ENCODE measurements around the gene TBC1D22A. TPM values are rescaled to one million over a fixed set of nuclear protein-coding genes. Genes with fewer than 3 reads are reported as not detected.

TBC1D22A gene
- total RNA-seq, 1 donor from 2014 or later = 18.9 TPM

DNA sequence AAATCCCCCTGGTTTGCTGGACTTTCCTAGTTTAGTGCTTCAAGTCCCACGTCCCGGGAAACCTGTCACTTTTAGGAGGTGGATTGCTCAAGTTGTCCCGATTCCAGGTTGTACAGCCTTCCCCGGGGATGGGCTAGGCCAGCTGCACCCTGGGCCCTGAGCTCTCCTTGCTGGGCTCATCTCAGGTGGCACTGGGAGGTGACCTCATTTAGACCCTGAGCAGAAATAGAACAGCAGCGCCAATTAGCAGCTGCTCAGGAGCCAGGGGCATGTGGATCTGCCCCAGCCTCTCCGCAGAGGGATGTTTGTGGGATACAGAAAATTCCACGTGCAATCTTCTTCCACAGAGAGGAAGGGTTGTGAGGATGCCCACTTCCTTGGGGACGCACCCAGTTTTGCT is 14.8 kb upstream of the TBC1D22A start:
- no peak for TF ChIP-seq CTCF (IDR thresholded peaks at IDR 0.05)
- peaks cover 21% of the 10 kb centered on the region for H3K4me1 Mint-ChIP-seq (ENCODE audit: low read depth)
- H3K27ac Mint-ChIP-seq (ENCODE audit: unreplicated experiment) = no peak overlapping the region
- no peaks in the 10 kb centered on the region for H3K9me3 Mint-ChIP-seq (ENCODE audit: low read depth)
- H3K27me3 Mint-ChIP-seq (ENCODE audit: low read depth) = peaks cover 6% of the 10 kb centered on the region
- no peaks in the 10 kb centered on the region for H3K36me3 Mint-ChIP-seq (ENCODE audit: low read depth)
- DNase-seq (ENCODE audit: low spot score) = no peak
- no peak overlapping the region for H3K4me3 Mint-ChIP-seq (ENCODE audit: unreplicated experiment)

DNA sequence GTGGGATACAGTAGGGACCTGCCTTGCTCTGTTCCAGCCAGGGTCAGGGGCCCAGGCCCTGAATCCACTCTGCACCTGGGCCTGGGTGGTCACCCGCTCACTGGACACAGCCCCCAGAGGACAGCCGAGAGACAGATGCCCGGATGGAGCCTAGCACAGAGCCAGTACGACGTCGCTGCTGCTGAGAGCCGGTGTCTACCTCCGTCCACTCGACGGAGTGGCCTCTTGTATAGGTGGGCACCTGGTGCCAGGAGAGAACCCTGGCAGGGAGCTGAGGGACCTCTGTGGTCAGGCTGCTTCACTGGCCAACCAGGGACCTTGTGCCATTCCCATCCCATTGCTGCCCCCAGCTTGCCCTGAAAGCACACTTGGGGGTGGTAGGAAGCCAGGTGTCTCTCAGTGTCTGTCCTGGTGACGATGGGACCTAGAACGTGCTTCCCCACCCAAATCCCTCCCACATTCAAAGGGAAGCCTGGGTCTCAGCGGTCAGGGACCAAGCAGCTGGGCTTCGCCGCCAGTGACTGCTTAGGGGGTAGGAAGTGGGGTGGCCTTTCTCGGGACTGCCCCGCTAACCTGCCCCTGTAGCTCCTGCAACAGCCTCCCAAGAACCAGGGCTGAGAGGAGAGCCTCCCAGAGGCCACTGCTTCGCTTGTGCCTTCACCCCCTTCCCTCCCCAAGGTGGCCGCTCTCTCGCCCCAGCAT is 14.1 kb upstream of the TBC1D22A start:
- no peak for DNase-seq (ENCODE audit: low spot score)
- H3K36me3 Mint-ChIP-seq (ENCODE audit: low read depth) = no peaks in the 10 kb centered on the region
- no peak for TF ChIP-seq CTCF (IDR thresholded peaks at IDR 0.05)
- H3K4me1 Mint-ChIP-seq (ENCODE audit: low read depth) = peaks cover 24% of the 10 kb centered on the region
- H3K9me3 Mint-ChIP-seq (ENCODE audit: low read depth) = no peaks in the 10 kb centered on the region
- no peak overlapping the region for H3K27ac Mint-ChIP-seq (ENCODE audit: unreplicated experiment)
- H3K27me3 Mint-ChIP-seq (ENCODE audit: low read depth) = peaks cover 6% of the 10 kb centered on the region
- H3K4me3 Mint-ChIP-seq (ENCODE audit: unreplicated experiment) = no peak overlapping the region

DNA sequence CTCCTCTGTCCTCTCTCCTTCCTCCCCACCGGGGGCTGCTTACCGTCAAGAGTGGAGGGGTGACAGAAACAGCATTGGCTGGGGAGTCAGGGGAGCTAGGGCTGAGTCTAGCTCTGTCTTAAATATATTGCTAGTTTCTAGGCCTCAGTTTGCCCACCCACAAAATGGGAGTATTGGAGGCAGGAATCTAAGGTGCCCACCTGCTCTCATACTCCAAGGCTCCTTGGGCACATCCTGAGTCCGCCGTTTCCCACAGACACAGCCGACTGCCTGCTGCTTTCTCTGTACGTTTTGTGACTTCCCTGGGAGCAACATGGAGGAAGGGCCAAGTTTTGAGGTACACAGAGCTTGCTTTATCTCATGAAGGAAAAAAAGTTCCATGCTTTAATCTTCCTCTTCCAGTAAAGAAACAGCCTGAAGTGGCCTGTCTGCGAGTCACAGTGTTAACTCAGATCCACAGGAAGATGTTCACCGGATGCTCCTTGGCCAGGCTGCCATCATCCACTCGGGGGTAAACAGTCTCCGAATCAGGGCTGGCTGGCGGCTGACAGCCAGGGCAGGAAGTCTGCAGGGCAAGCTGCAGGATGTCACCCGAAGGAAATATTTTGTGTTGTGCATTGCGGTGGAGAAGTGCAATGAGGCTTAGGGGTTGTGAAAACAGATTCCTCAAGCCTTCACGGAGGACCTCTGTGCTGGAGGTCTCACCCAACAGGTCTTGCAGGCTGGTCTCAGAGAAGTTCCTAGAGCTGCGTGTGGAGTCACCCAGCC is 13.4 kb upstream of the TBC1D22A start:
- H3K9me3 Mint-ChIP-seq (ENCODE audit: low read depth) = no peaks in the 10 kb centered on the region
- H3K27ac Mint-ChIP-seq (ENCODE audit: unreplicated experiment) = peak overlapping the region; percentile 46
- peak overlapping the region; percentile 20 for H3K4me3 Mint-ChIP-seq (ENCODE audit: unreplicated experiment)
- no peaks in the 10 kb centered on the region for H3K36me3 Mint-ChIP-seq (ENCODE audit: low read depth)
- no peak for DNase-seq (ENCODE audit: low spot score)
- H3K4me1 Mint-ChIP-seq (ENCODE audit: low read depth) = peaks cover 31% of the 10 kb centered on the region
- no peak for TF ChIP-seq CTCF (IDR thresholded peaks at IDR 0.05)
- H3K27me3 Mint-ChIP-seq (ENCODE audit: low read depth) = peaks cover 6% of the 10 kb centered on the region

DNA sequence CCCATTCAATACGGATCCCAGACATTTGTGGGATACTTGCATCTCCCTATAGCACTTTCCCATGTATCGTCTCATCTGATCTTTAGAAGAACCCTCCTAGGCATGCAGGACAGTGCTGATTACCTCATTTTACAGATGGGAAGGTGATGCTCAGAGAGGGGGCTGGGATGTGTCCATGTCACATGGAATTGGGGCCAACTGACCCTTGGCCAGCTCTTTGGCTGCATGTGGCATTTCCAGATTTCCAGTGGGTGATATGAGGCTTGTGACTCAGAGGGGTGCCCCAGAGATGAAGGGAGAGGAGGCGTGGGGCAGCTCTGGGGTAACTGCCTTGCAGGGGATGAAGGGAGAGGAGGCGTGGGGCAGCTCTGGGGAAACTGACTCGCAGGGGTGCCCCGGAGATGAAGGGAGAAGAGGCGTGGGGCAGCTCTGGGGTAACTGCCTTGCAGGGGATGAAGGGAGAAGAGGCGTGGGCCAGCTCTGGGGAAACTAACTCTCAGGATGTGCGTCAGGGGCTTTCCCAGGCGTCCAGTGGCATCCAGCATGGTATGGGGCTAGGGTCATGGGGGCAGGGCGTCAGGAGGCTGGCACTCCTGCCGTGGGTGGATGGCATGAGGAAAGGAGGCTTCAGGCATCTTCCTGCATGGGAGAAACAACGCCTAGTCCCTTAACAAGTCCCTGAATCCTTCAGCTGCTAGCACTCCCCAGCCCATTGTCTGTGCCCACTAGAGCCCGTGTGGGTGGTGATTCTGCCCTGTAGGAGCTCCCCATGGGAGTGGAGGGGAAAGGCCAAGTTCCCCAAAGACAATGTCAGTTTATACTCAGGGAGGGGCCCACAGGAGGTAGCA is 12.5 kb upstream of the TBC1D22A start:
- Mint-ChIP-seq H3K4me1 (ENCODE audit: low read depth) (peaks cover 38% of the 10 kb centered on the region), H3K9me3 (ENCODE audit: low read depth) (no peaks in the 10 kb centered on the region), H3K4me3 (ENCODE audit: unreplicated experiment) (no peak overlapping the region), H3K27ac (ENCODE audit: unreplicated experiment) (peak overlapping the region; percentile 61), H3K36me3 (ENCODE audit: low read depth) (no peaks in the 10 kb centered on the region), H3K27me3 (ENCODE audit: low read depth) (peaks cover 6% of the 10 kb centered on the region)
- no peak for TF ChIP-seq CTCF (IDR thresholded peaks at IDR 0.05)
- DNase-seq (ENCODE audit: low spot score) = no peak

- Mint-ChIP-seq H3K4me1 (ENCODE audit: low read depth) (peaks cover 40% of the 10 kb centered on the region), H3K36me3 (ENCODE audit: low read depth) (no peaks in the 10 kb centered on the region), H3K4me3 (ENCODE audit: unreplicated experiment) (no peak overlapping the region), H3K9me3 (ENCODE audit: low read depth) (no peaks in the 10 kb centered on the region), H3K27me3 (ENCODE audit: low read depth) (peaks cover 6% of the 10 kb centered on the region), H3K27ac (ENCODE audit: unreplicated experiment) (peak overlapping the region; percentile 61)
- DNase-seq (ENCODE audit: low spot score) = no peak
- TF ChIP-seq CTCF (IDR thresholded peaks at IDR 0.05) = no peak
These were observed 12.0 kb upstream of the TBC1D22A start for GRCh38 chr22:46750530-46750800.
